GM19025 (cell line): ENCODE data around the gene ESYT1.
A peak's percentile ranks its signal among the peaks of the same experiment; 100 is the strongest.
"Not testable (repeated sequence)": the region's sequence is repeated elsewhere in the genome, so short reads cannot be mapped to it uniquely, and the experiment has no call there.

ENCODE experiments used
- ATAC-seq: cut with Tn5 transposase; IDR thresholded peaks from one replicate; pipeline ENCODE4 v1.9.1; 2021; ENCODE audit warnings: mild to moderate bottlenecking, low read depth, moderate library complexity; ENCODE audit not compliant: unreplicated experiment

The ESYT1 gene

DNA sequence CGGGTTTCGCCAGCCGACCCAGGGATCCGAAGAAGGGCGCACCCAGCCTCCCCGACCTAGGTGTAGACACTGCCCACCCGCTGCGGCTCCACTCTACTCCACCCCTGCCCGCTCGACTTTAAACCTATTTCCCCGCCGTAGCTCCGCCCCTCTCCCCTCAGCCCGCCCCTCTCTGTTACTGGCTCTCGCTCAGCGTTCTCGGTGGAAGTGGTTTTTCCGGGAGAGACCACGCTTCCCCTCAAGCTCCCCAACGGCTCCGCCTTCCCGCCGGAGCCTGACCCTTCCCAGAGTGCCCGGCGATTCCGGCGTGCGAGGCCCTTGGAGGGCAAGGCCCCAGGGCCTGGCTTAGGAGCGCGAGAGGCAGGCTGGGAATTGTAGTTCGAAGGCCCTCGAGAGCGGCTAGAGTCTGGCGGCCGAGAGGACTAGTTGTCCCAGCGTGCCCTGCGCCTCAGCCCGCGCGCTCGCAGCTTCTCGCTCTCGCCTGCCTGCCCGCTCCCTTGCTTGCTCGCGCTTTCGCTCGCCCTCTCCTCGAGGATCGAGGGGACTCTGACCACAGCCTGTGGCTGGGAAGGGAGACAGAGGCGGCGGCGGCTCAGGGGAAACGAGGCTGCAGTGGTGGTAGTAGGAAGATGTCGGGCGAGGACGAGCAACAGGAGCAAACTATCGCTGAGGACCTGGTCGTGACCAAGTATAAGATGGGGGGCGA lies 23.8 kb upstream of the ESYT1 start, which contains the start of gene PA2G4:
Gene PA2G4 (plus strand): TSS at position 451 of the 706 bp plus-strand sequence. CDS start 179 bp downstream, at position 630.
- peak; percentile 95 for ATAC-seq

DNA sequence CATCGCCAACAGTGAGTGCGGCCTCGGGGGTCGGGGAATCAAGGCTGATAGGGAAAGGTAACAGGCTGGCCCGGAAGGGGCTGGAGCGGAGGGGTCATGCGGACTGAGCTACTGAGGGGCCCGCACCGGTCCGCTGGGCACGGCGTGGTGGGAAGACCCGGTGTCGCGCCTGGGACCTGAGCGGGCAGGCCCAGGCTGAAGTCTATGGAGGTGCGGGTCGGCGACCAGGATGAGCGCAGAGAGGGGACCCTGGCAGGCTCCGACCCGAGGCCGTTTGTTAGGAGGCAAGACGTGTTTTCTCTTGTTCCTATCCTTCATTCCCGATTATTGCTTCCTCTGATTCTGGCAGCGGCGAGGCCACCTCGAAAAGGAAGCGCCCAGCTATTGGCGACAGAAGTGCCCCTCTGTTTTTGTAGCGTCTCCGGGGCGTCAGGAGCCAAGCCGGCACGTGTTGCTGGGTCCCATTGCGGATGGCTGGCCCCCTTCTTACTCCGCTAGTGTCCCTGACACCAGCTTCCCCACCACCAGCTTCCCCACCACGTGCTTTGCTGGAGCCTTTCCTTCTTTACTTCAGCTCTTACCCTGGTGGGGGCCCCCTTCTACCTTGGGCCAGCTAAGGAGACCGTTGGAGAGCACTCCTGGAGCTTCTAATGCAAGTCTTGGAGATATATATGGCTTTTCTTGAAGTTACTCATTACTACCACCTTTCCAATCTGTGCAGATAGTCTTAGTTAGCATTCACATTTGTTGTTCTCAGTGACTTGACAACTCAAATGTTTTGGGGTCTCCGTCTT lies 23.1 kb upstream of the ESYT1 start:
- no peak for ATAC-seq

DNA sequence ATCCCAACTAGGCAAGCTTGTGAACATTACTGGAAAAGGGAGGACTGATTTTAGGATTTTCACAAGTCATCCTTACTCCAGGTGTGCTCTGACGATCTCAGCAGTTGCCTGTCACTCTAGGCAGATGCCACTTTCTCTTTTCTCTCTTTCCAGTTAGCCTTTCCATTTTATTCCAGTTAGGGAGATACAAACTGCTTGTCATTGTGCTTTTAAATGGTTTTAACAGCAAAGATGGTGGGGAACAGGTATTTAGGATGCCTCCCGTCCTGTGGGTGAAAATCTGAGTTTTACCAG lies 22.5 kb upstream of the ESYT1 start:
- ATAC-seq = no peak

DNA sequence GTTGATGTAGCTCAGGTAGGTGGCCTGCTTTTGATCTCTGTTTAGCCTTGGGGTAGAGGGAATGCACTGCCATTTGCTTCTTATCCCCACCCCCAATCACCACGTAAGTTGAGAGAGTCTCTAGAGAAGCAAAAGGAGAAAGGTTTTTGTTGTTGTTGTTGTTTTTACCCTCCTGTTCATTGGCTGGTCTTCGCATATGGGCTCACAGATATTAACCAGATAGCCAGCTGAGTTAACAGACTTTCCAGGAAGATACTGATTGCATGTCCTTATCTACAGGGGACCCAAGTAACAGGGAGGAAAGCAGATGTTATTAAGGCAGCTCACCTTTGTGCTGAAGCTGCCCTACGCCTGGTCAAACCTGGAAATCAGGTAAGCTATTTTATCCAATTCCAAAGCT lies 20.8 kb upstream of the ESYT1 start:
- ATAC-seq = no peak

DNA sequence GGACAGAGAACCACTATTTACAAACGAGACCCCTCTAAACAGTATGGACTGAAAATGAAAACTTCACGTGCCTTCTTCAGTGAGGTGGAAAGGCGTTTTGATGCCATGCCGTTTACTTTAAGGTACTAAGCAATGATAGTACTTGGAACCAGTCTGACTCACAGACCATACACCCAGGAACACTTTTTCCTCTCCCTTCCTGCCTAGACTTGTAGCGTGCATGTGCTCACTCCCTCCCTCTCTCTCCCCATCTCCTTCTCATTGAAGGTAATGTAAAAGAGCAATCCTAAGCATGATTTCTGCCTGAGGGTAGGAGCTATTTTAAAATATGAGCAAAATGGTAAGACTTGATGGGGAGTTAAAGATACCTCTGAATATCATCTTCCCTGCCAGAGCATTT lies 17.5 kb upstream of the ESYT1 start:
- no peak for ATAC-seq

DNA sequence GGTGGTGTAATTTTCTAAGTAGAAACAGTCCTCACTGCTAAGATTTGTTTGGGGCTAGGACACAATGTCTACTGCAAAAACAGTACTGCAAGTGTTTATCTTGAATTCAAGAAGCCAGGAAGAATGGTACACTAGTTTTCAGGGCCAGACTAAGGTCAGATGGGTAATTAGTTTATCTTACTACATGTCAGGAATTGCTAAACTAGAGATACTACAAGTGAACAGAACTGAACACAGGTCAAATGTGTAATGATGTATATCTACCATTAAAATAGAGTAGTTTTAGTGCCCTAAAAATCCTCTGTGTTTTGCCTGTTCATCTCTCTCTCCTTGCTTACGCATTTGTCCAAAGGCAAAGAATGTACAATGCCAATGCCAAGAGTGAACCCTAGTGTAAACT lies 14.0 kb upstream of the ESYT1 start:
- no peak for ATAC-seq

DNA sequence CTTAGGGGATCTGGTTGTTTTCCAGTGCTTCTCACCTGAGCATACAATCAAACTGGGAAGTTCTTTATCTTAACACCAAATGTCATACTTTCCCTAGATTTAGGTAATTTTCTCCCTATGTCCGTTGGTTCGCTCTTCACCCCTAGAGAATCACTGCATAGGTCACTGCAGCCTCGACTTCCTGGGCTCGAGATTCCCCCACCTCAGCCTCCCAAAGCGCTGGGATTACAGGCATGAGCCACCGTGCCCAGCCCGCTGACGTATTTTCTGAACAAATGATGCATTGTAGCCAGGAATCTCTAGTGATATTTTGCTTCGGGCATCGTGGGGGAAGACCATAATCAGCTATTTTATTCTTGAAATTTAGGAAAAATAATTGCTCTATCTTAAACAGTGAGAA lies 12.7 kb upstream of the ESYT1 start:
- ATAC-seq = no peak

DNA sequence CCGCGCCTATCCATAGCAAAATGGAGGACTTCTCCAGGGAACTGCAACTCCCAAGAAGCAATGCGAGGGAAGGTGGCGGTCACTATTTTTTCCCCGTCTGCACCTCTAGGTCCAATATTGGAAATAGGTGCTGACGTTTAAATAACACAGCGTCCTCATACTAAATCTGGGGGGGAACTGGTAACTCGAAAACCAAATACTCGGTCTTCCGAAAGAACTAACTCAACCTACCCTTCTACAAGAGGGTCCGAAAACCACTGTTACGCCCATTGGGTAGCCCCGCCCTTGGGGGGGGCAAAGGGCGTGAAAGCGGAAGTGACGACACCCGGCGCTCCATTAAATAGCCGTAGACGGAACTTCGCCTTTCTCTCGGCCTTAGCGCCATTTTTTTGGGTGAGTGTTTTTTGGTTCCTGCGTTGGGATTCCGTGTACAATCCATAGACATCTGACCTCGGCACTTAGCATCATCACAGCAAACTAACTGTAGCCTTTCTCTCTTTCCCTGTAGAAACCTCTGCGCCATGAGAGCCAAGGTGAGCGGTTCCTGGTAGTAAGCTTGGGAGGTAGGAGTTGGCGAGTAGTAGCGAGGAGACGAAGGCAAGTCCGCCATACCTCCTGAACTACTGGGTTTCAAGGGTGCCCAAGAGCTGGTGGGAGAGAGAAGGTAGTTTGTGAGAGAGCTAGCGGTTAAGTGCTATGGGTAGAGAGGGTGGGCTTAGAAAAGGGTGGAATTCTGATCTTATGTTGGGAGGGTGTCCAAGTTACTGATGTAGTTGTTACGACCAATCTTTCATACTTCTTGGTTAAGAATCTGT lies 11.6 kb upstream of the ESYT1 start, which contains the start of gene RPL41:
Gene RPL41 (plus strand): TSS at position 367 of the 815 bp plus-strand sequence.
- ATAC-seq = peak; percentile 35

DNA sequence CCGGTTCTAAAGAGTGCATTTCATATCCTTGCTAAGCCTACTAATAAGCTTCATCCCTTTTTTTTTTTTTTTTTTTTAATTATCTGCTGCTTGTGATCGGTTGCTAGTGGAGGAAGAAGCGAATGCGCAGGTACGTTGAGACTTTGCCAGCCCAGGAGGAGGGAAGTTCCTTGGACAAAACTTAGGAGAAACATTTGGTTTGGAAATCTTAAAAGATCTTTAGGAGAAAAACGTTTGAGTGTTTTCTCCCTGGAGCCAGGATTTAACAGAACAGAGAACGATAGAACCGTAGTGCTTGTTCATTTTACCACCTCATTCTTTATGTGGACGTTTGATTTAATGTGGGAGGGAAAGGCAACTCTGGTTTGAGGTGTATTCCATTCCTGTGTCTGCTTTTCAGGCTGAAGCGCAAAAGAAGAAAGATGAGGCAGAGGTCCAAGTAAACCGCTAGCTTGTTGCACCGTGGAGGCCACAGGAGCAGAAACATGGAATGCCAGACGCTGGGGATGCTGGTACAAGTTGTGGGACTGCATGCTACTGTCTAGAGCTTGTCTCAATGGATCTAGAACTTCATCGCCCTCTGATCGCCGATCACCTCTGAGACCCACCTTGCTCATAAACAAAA lies 10.9 kb upstream of the ESYT1 start:
- not testable (repeated sequence) for ATAC-seq

DNA sequence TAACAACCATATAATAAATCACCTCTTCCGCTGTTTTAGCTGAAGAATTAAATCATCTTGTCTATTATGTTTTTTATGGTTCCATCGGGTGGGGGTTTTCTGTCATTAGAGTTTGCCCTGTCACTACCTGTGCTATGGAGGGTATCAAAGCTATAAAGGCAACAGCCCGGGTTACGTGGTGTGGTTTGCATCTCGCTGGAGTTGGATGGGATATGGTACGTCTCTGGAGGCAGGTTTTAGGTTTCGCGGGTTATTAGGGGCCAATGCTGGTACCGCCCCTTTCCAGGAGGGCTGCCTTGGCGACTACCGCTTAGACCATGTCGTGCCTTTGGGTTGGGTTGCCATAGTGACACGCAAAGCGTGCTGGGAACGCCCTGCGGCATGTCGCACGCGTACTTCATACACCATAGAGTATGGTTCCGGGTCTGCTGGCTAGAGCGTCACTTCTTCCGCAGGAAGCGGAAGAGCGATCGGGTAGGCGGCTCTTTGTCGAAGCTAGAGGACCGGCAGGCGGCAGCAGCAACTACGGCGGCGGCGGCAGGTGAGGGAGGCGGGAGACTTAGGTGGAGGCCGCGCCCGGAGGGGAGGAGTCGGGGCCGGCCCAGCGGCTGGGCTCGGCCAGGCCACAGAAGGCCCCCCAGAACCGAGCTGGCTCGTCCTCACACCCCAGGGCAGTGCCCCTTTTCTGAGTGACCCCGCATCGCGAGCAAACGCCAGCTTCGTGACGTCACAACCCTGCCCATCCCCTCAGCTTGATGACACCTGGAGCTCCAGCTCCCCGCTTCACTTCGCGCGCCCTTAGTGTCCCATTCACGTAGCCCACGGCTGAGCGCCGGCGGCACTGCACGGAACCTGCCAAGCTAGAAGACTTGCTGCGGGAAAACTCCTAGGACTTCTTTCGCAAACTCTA lies 10.0 kb upstream of the ESYT1 start, which contains the start of gene ZC3H10:
Gene ZC3H10 (plus strand): TSS at position 489 of the 910 bp plus-strand sequence. CDS start 2,297 bp downstream, outside the sequence.
- peak; percentile 78 for ATAC-seq

DNA sequence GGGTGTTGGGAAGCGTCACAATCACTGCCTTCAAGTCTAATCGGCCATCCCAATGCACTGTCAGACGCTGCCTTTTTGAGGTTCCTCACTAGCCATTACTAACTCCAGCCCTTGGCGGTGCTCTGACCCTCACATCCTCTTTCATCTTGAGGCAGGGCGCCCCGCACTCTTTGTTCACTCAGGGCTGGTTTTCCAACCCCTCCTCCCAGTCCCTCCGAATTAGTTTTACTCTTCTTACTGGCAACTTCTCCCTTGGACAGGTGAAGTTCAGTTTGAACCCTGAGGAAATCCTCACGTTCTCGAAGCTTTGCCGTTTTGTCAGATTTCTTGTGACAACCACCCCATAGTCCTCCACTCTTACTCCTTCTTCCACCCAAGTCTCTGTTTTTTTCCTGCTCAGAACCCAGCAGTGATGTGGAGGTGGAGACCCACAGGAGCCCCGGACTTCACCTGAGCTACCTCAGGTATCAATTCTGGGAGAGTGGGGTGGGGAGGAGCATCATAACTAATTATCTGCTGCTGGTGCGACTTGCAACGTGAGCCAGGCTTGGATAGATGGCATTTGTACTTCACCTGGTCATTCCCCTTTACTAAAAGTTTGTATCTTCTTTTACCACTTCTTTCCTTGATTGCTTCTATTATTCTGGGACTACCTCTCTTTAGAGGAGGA lies 9.2 kb upstream of the ESYT1 start:
- no peak for ATAC-seq

DNA sequence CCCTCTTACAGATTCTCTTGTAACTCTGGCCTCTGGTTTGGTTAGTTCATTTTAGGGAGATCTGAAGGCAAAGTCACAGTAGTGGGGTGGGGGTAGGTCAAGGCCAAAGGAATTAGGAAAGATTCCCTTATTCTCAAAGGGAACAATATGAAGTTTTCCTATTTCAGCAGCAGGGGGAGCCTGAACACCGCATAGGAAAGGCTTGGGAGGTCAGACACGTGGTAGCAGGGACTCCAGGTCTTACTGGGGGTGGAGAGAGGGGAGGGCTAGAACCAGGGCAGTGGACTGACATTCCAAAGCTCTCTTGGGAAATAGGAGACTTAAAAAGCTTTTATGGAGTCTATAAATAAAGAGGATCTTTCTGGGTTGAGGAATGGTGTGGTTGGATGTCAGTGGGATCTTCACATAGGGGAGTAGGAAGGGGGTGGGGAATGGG lies 8.7 kb upstream of the ESYT1 start:
- no peak for ATAC-seq

DNA sequence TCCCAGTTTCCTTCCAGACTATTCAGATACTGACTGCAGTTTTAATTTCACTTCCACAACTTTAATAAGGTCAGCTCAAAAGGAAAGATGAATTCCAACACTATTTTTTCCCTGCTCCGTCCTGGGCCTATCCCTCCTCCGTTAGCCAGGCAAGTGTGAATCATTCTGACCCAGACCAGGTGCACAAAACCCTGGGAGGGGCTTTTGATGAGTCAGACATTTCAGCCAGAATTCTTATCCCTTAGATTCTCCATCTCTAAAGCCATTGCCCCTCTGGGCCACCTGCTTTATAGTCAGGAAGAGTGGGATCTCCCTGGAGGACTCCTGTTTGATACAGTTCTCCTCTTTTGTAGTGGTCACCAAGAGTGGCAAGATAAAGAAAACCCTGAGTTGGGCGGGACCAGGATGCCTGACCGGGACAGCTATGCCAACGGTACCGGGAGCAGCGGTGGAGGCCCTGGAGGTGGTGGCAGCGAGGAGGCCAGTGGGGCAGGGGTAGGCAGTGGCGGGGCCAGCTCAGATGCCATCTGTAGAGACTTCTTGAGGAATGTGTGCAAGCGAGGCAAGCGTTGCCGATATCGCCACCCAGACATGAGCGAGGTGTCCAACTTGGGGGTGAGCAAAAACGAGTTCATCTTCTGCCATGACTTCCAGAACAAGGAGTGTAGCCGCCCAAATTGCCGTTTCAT lies 7.8 kb upstream of the ESYT1 start:
- no peak for ATAC-seq

DNA sequence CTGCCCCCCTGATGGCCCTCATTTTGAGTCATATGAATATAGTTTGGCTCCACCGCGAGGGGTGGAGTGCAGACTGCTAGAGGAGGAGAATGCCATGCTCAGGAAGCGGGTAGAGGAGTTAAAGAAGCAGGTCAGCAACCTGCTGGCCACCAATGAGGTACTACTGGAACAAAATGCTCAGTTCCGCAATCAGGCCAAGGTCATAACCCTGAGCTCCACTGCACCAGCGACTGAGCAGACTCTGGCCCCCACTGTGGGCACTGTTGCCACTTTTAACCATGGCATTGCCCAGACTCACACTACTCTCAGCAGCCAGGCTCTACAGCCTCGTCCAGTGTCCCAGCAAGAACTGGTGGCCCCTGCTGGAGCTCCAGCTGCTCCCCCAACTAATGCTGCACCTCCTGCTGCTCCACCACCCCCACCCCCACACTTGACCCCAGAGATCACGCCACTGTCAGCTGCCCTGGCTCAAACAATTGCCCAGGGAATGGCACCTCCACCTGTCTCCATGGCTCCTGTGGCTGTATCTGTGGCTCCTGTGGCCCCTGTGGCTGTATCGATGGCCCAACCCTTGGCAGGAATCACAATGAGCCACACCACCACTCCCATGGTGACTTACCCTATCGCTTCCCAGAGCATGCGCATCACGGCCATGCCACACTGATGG lies 6.7 kb upstream of the ESYT1 start:
- ATAC-seq = no peak

DNA sequence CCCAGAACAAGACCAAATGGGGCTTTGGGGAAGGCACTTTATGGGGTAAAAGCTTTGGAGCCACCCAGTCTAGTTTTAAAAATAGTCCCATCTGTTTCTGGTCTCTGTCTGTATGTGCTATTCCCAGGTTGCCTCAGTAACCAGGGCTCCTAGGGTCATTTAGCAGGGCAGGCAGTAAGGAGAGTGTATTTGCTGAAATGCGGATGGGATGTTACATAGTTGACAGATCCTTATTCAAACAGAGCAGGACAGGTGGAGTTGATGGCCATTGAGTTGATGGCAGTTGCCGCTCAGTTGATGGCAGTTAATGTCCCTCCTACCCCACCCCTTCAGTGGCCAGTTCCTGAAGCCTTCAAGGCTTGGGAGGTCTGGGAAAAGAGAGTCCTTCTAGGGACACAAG lies 5.4 kb upstream of the ESYT1 start:
- no peak for ATAC-seq

DNA sequence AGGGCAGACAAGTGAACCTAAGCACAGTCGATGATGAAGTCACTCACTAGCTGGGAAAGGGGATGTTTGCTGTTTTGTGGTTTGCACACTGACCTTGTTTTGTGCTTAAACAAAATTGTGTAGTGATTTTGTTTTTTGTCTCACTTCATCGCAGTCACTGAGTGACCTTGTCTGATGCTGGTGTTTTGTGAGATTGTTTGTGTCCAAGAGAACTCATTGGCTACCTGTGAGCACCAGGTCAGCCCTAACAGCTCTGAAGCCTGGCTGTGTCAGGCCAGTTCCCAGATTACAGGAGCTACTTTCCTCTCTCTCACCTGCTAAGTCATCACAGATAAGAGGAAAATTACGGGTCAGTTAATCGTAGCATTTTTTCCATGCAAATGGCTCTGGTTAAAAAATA lies 3.9 kb upstream of the ESYT1 start:
- ATAC-seq = no peak

DNA sequence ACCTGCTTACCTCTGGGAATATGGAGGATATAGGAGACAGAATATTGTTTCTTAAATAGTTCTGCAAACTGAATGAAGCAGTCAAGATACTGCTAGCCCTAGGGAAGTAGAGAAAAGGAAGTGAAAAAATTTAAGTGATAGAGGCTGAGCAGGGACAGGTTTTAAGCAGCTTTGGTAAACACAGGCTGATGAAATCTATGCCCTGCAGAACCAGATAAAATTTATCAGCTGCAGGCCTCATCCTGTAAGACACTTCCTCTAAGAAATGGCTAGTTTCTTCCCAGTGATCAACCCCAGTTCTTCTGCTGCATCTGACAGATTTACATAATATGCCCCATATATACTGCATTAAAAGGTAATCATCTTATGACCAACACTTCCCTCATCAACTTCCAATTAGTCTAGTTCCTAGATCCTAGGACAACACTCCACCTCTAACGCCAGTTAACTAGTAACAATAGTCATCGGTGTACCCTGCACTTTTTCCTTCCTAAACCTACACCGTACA lies 1.3 kb upstream of the ESYT1 start:
- ATAC-seq = no peak

DNA sequence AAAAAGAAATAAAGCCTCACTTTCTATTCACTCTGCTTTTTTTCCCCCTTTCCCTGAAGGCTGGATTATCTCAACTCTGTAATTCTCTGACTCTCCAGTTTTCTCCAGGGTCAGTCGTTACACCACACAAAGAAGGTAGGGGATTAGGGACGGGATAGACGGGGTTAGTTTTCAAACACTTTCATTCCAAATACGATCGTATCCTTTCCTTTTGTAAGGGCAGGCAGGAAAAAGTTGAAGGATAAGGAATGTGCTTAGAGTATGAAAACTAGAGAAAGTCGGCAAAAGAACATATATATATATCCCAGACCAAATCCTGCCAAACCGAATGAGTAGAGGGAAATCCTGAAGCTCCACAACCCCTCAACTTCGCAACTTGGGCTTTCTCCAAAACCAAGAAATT lies 581 bp upstream of the ESYT1 start:
- ATAC-seq = no peak
